HG03045 (cell line): ENCODE measurements around the gene CUL1.

Source experiments
- ATAC-seq: cut with Tn5 transposase; IDR thresholded peaks from one replicate; pipeline ENCODE4 v1.9.1; 2021; ENCODE audit warnings: mild to moderate bottlenecking, moderate library complexity; ENCODE audit not compliant: unreplicated experiment

Gene CUL1

GRCh38 chr7:148753224-148753623, 54.5 kb downstream of the CUL1 start:
- ATAC-seq: no peak

GRCh38 chr7:148754912-148755311, 56.2 kb downstream of the CUL1 start:
- ATAC-seq: no peak

GRCh38 chr7:148761499-148762278, 63.0 kb downstream of the CUL1 start:
- ATAC-seq: no peak

GRCh38 chr7:148763622-148764021, 64.9 kb downstream of the CUL1 start:
- no peak for ATAC-seq

- ATAC-seq: no peak
Measured at GRCh38 chr7:148770004-148770403, 71.3 kb downstream of the CUL1 start.

- no peak for ATAC-seq
Measured at GRCh38 chr7:148772297-148773089, 73.8 kb downstream of the CUL1 start.

GRCh38 chr7:148773334-148773733, 74.6 kb downstream of the CUL1 start:
- no peak for ATAC-seq

- no peak for ATAC-seq
Measured at GRCh38 chr7:148774471-148774870, 75.8 kb downstream of the CUL1 start.

GRCh38 chr7:148782757-148783456, 84.2 kb downstream of the CUL1 start:
- no peak for ATAC-seq

GRCh38 chr7:148783801-148784527, 85.3 kb downstream of the CUL1 start:
- no peak for ATAC-seq

GRCh38 chr7:148787571-148788295, 89.0 kb downstream of the CUL1 start:
- ATAC-seq: no peak

GRCh38 chr7:148789220-148789619, 90.5 kb downstream of the CUL1 start:
- ATAC-seq: no peak

GRCh38 chr7:148790131-148790726, 91.5 kb downstream of the CUL1 start:
- ATAC-seq: no peak

GRCh38 chr7:148790850-148791249, 92.1 kb downstream of the CUL1 start:
- ATAC-seq: no peak

GRCh38 chr7:148791546-148791945, 92.8 kb downstream of the CUL1 start:
- ATAC-seq: no peak

- ATAC-seq: no peak
Measured at GRCh38 chr7:148793590-148793989, 94.9 kb downstream of the CUL1 start.

GRCh38 chr7:148794476-148794875, 95.8 kb downstream of the CUL1 start:
- ATAC-seq: no peak

GRCh38 chr7:148796841-148797240, 98.1 kb downstream of the CUL1 start:
- ATAC-seq: no peak

- no peak for ATAC-seq
Measured at GRCh38 chr7:148799893-148800555, 101.3 kb downstream of the CUL1 start.
